Measurements from ENCODE around the gene AKT1.

The AKT1 gene

GRCh38 chr14:104771374-104771773, 24.2 kb downstream of the AKT1 start:
- no peak for DNase-seq
- Histone ChIP-seq H3K4me3 (ENCODE audit: low read length) (no peak overlapping the region), H3K79me2 (ENCODE audit: low read length) (no peaks in the 10 kb centered on the region), H3K4me2 (ENCODE audit: low read depth, low read length) (no peak overlapping the region), H3K36me3 (replicated peaks; ENCODE audit: insufficient read depth, low read length) (no peaks in the 10 kb centered on the region), H3K9me2 (replicated peaks; ENCODE audit: insufficient read depth, low read length) (no peaks in the 10 kb centered on the region), H3K27me3 (replicated peaks; ENCODE audit: insufficient read depth, low read length) (no peaks in the 10 kb centered on the region), H4K20me1 (ENCODE audit: insufficient read depth, low read length) (no peaks in the 10 kb centered on the region), H2AFZ (ENCODE audit: low read length) (no peak overlapping the region), H3K9ac (ENCODE audit: low read length) (no peak overlapping the region), H3K4me1 (ENCODE audit: low read length) (no peaks in the 10 kb centered on the region), H3K27ac (ENCODE audit: low read length) (no peak overlapping the region), H3F3A (ENCODE audit: insufficient read depth, low read length) (no peaks in the 10 kb centered on the region), H3K9me3 (replicated peaks; ENCODE audit: insufficient read depth, low read length) (no peaks in the 10 kb centered on the region)
- no peak for TF ChIP-seq CTCF (IDR thresholded peaks at IDR 0.05; ENCODE audit: low read length)
- no peak for TF ChIP-seq EZH2phosphoT487 (IDR thresholded peaks at IDR 0.05; ENCODE audit: low read length)

GRCh38 chr14:104770851-104771272, 24.7 kb downstream of the AKT1 start:
- no peak overlapping the region for H3K4me3 ChIP-seq (ENCODE audit: low read length)
- H3K9me2 ChIP-seq (replicated peaks; ENCODE audit: insufficient read depth, low read length) = no peaks in the 10 kb centered on the region
- no peaks in the 10 kb centered on the region for H3F3A ChIP-seq (ENCODE audit: insufficient read depth, low read length)
- no peaks in the 10 kb centered on the region for H3K79me2 ChIP-seq (ENCODE audit: low read length)
- no peaks in the 10 kb centered on the region for H3K27me3 ChIP-seq (replicated peaks; ENCODE audit: insufficient read depth, low read length)
- TF ChIP-seq EZH2 (optimal IDR thresholded peaks at IDR 0.05; ENCODE audit: low read depth, low read length) = no peak
- TF ChIP-seq EZH2phosphoT487 (IDR thresholded peaks at IDR 0.05; ENCODE audit: low read length) = no peak
- peak; percentile 36 for TF ChIP-seq CTCF (IDR thresholded peaks at IDR 0.05; ENCODE audit: low read length)
- no peak overlapping the region for H3K9ac ChIP-seq (ENCODE audit: low read length)
- no peak for DNase-seq
- H2AFZ ChIP-seq (ENCODE audit: low read length) = no peak overlapping the region
- no peaks in the 10 kb centered on the region for H3K36me3 ChIP-seq (replicated peaks; ENCODE audit: insufficient read depth, low read length)
- no peaks in the 10 kb centered on the region for H3K4me1 ChIP-seq (ENCODE audit: low read length)
- no peaks in the 10 kb centered on the region for H3K9me3 ChIP-seq (replicated peaks; ENCODE audit: insufficient read depth, low read length)
- no peaks in the 10 kb centered on the region for H4K20me1 ChIP-seq (ENCODE audit: insufficient read depth, low read length)
- H3K27ac ChIP-seq (ENCODE audit: low read length) = no peak overlapping the region
- no peak overlapping the region for H3K4me2 ChIP-seq (ENCODE audit: low read depth, low read length)

GRCh38 chr14:104770072-104770579, 25.4 kb downstream of the AKT1 start:
- Histone ChIP-seq H3K27ac (ENCODE audit: low read length) (no peak overlapping the region), H3K4me2 (ENCODE audit: low read depth, low read length) (no peak overlapping the region), H3K9me2 (replicated peaks; ENCODE audit: insufficient read depth, low read length) (no peaks in the 10 kb centered on the region), H3K4me3 (ENCODE audit: low read length) (no peak overlapping the region), H3F3A (ENCODE audit: insufficient read depth, low read length) (no peaks in the 10 kb centered on the region), H4K20me1 (ENCODE audit: insufficient read depth, low read length) (no peaks in the 10 kb centered on the region), H3K9me3 (replicated peaks; ENCODE audit: insufficient read depth, low read length) (no peaks in the 10 kb centered on the region), H3K36me3 (replicated peaks; ENCODE audit: insufficient read depth, low read length) (no peaks in the 10 kb centered on the region), H3K4me1 (ENCODE audit: low read length) (no peaks in the 10 kb centered on the region), H3K9ac (ENCODE audit: low read length) (no peak overlapping the region), H3K27me3 (replicated peaks; ENCODE audit: insufficient read depth, low read length) (no peaks in the 10 kb centered on the region), H2AFZ (ENCODE audit: low read length) (no peak overlapping the region), H3K79me2 (ENCODE audit: low read length) (no peaks in the 10 kb centered on the region)
- no peak for DNase-seq
- TF ChIP-seq CTCF (IDR thresholded peaks at IDR 0.05; ENCODE audit: low read length) = no peak
- no peak for TF ChIP-seq EZH2phosphoT487 (IDR thresholded peaks at IDR 0.05; ENCODE audit: low read length)
- TF ChIP-seq EZH2 (optimal IDR thresholded peaks at IDR 0.05; ENCODE audit: low read depth, low read length) = no peak
